Bronchial epithelial cell (primary cell): Measurements from ENCODE around the gene NTM. TPM values are rescaled to one million over a fixed set of nuclear protein-coding genes. Genes with fewer than 3 reads are reported as not detected.

Source experiments
- DNase-seq: peaks from one replicate; pipeline ENCODE4 v3.0.0-alpha.2; 2010; ENCODE audit warnings: low read depth
- FAIRE-seq: peaks from 2 replicates; lab custom pipeline; 2011; peaks lifted over from hg19 to GRCh38; lab: Jason Lieb, UNC
- H3K27me3 ChIP-seq: 2 replicates; pipeline ENCODE4 v1.5.1; 2011; ENCODE audit warnings: low read length; ENCODE audit not compliant: control insufficient read depth, insufficient read depth
- H3K36me3 ChIP-seq: 2 replicates; pipeline ENCODE4 v1.5.1; 2011; ENCODE audit warnings: low read length; ENCODE audit not compliant: control insufficient read depth, insufficient read depth
- H3K4me3 ChIP-seq: 2 replicates; pipeline ENCODE4 v1.5.1; 2011; ENCODE audit warnings: mild to moderate bottlenecking, low read depth, low read length, control low read depth
- total RNA-seq: library from RNA; depleted of rRNA; stranded (reverse); fragments of >200 nt; gene quantifications from 2 replicates; pipeline ENCODE4 v1.2.1, GENCODE V29; 2014
- TF ChIP-seq, protein P1 (sequence below): IDR thresholded peaks from 2 replicates; pipeline ENCODE4 v1.5.1; 2011; ENCODE audit warnings: mild to moderate bottlenecking, moderate library complexity, low read length, control low read depth, inconsistent platforms; ENCODE audit not compliant: insufficient read depth, severe bottlenecking

The NTM gene
- total RNA-seq, 1 donor from 2014 or later, result 4.2 TPM

DNA sequence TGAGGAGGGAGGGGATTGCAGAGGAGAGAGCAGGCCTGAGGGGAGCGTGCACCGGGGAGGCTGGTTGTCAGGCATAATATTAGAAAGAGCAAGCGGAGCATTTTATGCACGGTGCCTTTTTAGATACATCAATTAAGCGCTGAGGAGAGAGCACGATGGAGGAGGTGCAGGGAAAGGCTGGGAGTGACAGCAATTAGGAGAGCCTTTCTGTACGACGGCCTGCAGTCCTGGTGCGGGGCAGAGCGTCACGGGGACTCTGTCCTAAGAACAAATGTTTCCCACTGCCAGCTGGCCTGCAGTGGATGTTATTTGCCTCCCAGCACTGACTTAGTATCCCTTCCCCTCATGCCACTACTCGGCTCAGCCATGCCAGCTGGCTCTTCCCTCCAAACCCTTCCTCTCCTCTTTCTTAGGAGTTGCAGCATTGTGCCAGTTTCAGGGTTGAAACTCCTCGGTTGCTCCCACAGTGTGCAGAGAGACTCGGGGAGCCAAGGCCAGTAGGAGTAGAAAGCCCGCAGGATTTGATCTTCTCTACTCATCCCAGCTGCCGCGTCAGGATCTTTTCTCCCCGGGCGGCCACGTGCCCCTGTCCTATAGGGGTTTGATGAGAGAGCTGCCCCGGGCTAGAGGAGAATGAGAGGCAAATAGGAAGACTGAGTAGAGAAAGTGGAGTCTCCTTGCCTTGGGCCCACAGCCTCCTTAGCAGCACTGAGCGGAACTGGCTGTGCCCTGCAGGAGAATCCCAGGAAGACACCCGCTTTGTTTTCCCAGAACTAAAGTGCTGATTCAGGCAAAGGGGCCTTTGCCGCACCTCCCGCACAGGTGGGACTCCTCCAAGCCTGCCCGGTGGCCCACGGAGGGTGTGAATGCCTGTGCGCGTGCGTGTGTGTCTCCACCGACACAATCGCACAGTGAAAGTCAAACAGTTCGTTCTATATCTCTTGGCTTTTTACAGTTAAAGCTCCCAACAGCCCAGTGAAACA, 875.3 kb downstream of the NTM start:
- no peaks in the 10 kb centered on the region for H3K27me3 ChIP-seq
- FAIRE-seq (no peak), DNase-seq (no peak)
- H3K4me3 ChIP-seq, result no peak overlapping the region
- TF ChIP-seq, protein P1, sequence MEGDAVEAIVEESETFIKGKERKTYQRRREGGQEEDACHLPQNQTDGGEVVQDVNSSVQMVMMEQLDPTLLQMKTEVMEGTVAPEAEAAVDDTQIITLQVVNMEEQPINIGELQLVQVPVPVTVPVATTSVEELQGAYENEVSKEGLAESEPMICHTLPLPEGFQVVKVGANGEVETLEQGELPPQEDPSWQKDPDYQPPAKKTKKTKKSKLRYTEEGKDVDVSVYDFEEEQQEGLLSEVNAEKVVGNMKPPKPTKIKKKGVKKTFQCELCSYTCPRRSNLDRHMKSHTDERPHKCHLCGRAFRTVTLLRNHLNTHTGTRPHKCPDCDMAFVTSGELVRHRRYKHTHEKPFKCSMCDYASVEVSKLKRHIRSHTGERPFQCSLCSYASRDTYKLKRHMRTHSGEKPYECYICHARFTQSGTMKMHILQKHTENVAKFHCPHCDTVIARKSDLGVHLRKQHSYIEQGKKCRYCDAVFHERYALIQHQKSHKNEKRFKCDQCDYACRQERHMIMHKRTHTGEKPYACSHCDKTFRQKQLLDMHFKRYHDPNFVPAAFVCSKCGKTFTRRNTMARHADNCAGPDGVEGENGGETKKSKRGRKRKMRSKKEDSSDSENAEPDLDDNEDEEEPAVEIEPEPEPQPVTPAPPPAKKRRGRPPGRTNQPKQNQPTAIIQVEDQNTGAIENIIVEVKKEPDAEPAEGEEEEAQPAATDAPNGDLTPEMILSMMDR, result no peak
- no peaks in the 10 kb centered on the region for H3K36me3 ChIP-seq

DNA sequence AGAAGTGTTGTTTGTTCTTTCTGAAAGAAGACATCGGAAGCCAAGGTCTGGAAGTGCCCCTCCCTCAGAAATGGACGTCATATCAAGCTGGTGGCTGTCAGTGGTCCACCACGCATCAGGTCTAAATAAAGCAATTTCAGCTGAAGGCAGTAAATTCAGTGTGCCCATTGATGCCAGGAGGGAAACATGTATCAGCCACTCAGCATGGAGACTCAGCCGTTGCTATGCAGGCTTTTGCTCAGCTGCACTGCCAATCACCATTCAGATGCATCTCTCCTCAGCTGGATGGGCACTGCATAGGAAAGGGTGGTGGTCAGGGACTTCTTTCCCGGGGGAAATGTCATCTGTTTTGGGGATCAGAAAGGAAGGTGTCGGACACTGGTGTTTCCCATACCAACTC, 878.2 kb downstream of the NTM start:
- FAIRE-seq, result no peak
- no peak for DNase-seq
- H3K36me3 ChIP-seq, result no peaks in the 10 kb centered on the region
- TF ChIP-seq, protein P1, result no peak
- H3K4me3 ChIP-seq, result no peak overlapping the region
- no peaks in the 10 kb centered on the region for H3K27me3 ChIP-seq

DNA sequence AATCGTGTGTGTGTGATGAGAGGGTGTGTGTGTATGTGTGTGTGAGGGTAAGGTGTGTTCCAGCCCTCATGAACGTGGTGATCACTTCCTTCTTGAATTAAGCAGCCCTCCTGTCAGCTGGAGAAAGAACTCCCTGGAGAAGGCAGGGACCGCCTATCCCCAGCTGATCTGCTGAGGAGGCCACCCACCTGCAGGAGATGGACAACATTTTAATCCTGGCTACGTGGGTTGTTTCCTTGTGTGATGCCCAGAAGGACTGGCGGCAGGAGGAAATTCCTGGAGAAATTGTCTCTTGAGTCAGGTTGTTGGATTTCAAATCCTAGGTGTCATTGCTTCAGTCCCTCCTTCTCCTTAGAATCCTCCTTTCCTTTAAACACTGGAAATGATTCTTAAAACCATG, 878.8 kb downstream of the NTM start:
- Histone ChIP-seq H3K27me3 (no peaks in the 10 kb centered on the region), H3K36me3 (no peaks in the 10 kb centered on the region), H3K4me3 (no peak overlapping the region)
- FAIRE-seq (no peak), DNase-seq (no peak)
- TF ChIP-seq, protein P1, result no peak

DNA sequence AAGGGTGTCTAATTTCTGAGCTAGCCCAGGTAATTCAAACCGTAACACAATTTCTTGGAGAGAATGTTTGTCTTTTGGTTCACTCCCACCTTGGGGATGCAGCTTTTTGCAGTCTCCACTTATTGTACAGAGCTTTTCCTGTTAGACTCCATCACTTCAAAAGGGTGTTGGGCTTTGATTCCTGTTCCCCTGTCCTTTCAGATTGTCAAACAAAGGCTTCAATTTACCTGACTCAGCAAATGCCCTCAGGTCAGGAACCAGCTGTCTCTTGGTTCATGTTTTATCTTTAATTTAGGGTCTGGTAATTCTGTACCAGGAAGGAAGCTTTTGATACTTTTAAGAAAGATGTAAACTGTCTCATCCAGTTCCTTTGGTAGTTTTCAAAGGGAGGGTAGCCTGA, 880.6 kb downstream of the NTM start:
- TF ChIP-seq, protein P1, result no peak
- FAIRE-seq (no peak), DNase-seq (no peak)
- Histone ChIP-seq H3K4me3 (no peak overlapping the region), H3K36me3 (no peaks in the 10 kb centered on the region), H3K27me3 (no peaks in the 10 kb centered on the region)

DNA sequence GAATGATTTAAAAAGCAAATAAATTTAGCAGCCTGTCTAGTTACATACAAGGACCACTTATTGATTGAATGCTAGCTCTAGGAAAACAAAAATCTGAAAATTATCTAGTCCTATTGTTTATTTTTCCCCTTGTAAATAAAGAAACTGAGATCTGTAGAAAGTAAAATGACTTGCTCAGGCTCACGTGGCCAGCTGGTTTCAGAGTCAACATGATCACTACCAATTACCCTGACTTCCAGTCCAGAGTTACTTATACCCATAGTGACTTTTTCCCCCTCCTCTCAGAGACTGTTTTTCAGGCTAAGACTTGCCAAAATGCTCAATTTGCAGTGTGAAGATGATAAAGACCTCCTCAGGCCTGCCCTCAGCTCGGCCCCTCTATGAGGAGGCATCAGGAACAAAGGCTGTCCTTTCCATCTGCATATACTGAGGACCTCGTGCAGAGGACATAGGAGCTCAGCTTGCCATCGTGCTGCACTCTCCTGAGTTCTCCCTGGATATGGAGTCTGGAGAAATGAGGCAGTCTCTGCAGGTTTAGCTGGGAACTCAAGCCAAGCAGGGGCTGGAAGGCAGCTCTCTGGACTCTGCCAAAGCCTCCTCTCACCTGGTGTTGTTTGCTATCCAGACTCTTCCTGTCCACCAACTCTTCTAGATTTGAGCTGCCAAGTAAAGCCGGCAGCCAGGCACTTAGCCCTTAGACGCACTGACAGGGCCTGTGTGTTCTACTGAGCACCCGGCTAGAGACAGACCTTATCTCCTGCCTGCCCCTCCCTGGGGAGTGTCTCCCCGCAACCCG, 883.3 kb downstream of the NTM start:
- FAIRE-seq, result no peak
- TF ChIP-seq, protein P1, result no peak
- no peaks in the 10 kb centered on the region for H3K36me3 ChIP-seq
- no peak for DNase-seq
- H3K4me3 ChIP-seq, result no peak overlapping the region
- H3K27me3 ChIP-seq, result no peaks in the 10 kb centered on the region
